Heart left ventricle (tissue), 16 donors: ENCODE measurements around the gene NGB. TPM values are rescaled to one million over a fixed set of nuclear protein-coding genes. Genes with fewer than 3 reads are reported as not detected.
A peak's percentile ranks its signal among the peaks of the same experiment; 100 is the strongest.

Experiments used
- ATAC-seq, 4 donors: fragments of 200-7000 bp; cut with Tn5 transposase; one replicate each; pipeline ENCODE4 v1.9.1; 2020 to 2022; ENCODE audit warnings: moderate library complexity in 4 of 4, mild to moderate bottlenecking in 3 of 4, moderate number of reproducible peaks in 1 of 4
- DNase-seq, 5 donors: peaks; one replicate each; pipeline ENCODE4 v3.0.0-alpha.2; 2020
- H3K27ac ChIP-seq, 12 donors: fragments of 200-600 bp; sonication (generic) in 4 of 12; one replicate each; pipeline versions ENCODE4 v1.5.0 to v1.8.0; 2016 to 2022; ENCODE audit warnings: mild to moderate bottlenecking in 2 of 12
- H3K27me3 ChIP-seq, 9 donors: fragments of 200-600 bp; sonication (generic) in 2 of 9; one replicate each; pipeline versions ENCODE4 v1.5.1 to v1.8.0; 2016 to 2022; ENCODE audit warnings: mild to moderate bottlenecking in 3 of 9
- H3K36me3 ChIP-seq, 9 donors: fragments of 200-600 bp; sonication (generic) in 2 of 9; one replicate each; pipeline versions ENCODE4 v1.5.0 to v1.8.0; 2018 to 2022; ENCODE audit warnings: mild to moderate bottlenecking in 2 of 9
- H3K4me1 ChIP-seq, 12 donors: fragments of 200-600 bp; sonication (generic) in 4 of 12; one replicate each; pipeline versions ENCODE4 v1.5.0 to v1.8.0; 2016 to 2022; ENCODE audit warnings: mild to moderate bottlenecking in 3 of 12
- H3K4me3 ChIP-seq, 12 donors: fragments of 200-600 bp; sonication (generic) in 4 of 12; one replicate each; pipeline versions ENCODE4 v1.5.0 to v1.8.0; 2017 to 2022; ENCODE audit warnings: mild to moderate bottlenecking in 9 of 12, moderate library complexity in 4 of 12
- H3K9me3 ChIP-seq, 12 donors: fragments of 200-600 bp; sonication (generic) in 4 of 12; one replicate each; pipeline versions ENCODE4 v1.5.0 to v1.8.0; 2016 to 2022; ENCODE audit warnings: mild to moderate bottlenecking in 1 of 12
- POLR2A ChIP-seq, 2 donors: fragments of 450-650 bp; IDR thresholded peaks; one replicate each; pipeline ENCODE4 v1.6.1; 2017; ENCODE audit warnings: antibody characterized with exemption in 2 of 2, mild to moderate bottlenecking in 2 of 2, moderate library complexity in 2 of 2
- WGBS, 4 donors: extraction: QIAGEN DNeasy Blood & Tissue Kit in 2 of 4; methylation state at CpG; one replicate each; pipeline versions ENCODE4 v1.1.5 to v1.1.7; 2013 to 2018; 5-methylcytosine and 5-hydroxymethylcytosine counted together
- intact Hi-C, 10 donors: fragments of 100-400 bp; cut with DNase I; formaldehyde crosslinking; loops; one replicate each; pipeline versions ENCODE4 v1.11.1 to v1.14.2; 2022
- microRNA counts, 2 donors: library from miRNA; unstranded; fragments of <30 nt; microRNA quantifications; one replicate each; lab custom pipeline; 2016
- microRNA-seq, 4 donors: library from miRNA; unstranded; fragments of <30 nt; microRNA quantifications; one replicate each; pipeline versions ENCODE4 to v1.2.0, GENCODE V29; 2017 to 2020
- polyA plus RNA-seq, 2 donors: library from polyadenylated mRNA; stranded (reverse); fragments of 200-250 nt; gene quantifications; one replicate each; pipeline ENCODE4 v1.2.3, GENCODE V29; 2013
- total RNA-seq, 9 donors: library from RNA; depleted of rRNA in 2 of 9; stranded (reverse); fragments of >200 nt in 2 of 9; fragmentation: NEBNext Ultra II Directional in 3 of 9; extraction: Animal tissue kit (Norgen Biotek cat#: 25700) in 3 of 9; gene quantifications; one replicate each; pipeline versions ENCODE4 v1.1.0 to v1.2.4, GENCODE V29; 2016 to 2023
- TF ChIP-seq, protein P1 (sequence below), 12 donors: fragments of 200-600 bp; sonication (generic) in 4 of 12; IDR thresholded peaks; one replicate each; pipeline versions ENCODE4 v1.5.0 to v1.8.0; 2018 to 2022; ENCODE audit warnings: antibody characterized with exemption in 12 of 12, mild to moderate bottlenecking in 5 of 12
- donor health status: ischemic (EF 13 %, LVEDD 7.1; RV severe dilation, severe dysfunction).
- donor health status: healthy with polysubstance abuse.
- donor health status: DM: no; HTN: yes; CAD: no.
- donor health status: DM: no; HTN: no; CAD: no.
- donor health status: ischemic (EF 25% LVEDD 6.9; RV normal size, moderate dysfunction).
- donor health status: ischemic (EF 25% LVEDD 5.7; RV mildly dilated, moderate dysfunction).
- donor health status: healthy.
- donor health status: DM: yes; HTN: yes; CAD: no.
- donor health status: ischemic (EF 35%, LVEDD 5.7; RV mildly dilated, moderate dysfunction).
- donor health status: nonischemic (EF 11% LVEDD 7.7; RV severe dilation, severe dysfunction).
- donor health status: DM: yes; HTN: yes; CAD: no.
- donor health status: PGD.
- donor health status: ischemic (EF 29% LVEDD 5.4; RV normal size, mild dysfunction).
- donor health status: nonischemic (EF 23%, LVEDD 6.1; RV moderate dilation, normal function).

NGB gene
- total and polyA plus RNA-seq, 11 donors = not detected

- DNase-seq (peak in 1 of 5 donors; percentile 33), ATAC-seq (no peak)
- Histone ChIP-seq H3K4me1 (no peaks in the 10 kb centered on the region), H3K27me3 (peaks cover 0 to 23% (median 4%) of the 10 kb centered on the region in 9 donors), H3K4me3 (no peak overlapping the region), H3K36me3 (no peaks in the 10 kb centered on the region), H3K9me3 (no peaks in the 10 kb centered on the region), H3K27ac (no peak overlapping the region)
- WGBS, 4 donors = 41 to 65% (median 47%) methylated on average over 17 to 24 of the region's 24 CpGs
- TF ChIP-seq POLR2A (IDR thresholded peaks at IDR 0.05) = no peak
- TF ChIP-seq, protein P1, sequence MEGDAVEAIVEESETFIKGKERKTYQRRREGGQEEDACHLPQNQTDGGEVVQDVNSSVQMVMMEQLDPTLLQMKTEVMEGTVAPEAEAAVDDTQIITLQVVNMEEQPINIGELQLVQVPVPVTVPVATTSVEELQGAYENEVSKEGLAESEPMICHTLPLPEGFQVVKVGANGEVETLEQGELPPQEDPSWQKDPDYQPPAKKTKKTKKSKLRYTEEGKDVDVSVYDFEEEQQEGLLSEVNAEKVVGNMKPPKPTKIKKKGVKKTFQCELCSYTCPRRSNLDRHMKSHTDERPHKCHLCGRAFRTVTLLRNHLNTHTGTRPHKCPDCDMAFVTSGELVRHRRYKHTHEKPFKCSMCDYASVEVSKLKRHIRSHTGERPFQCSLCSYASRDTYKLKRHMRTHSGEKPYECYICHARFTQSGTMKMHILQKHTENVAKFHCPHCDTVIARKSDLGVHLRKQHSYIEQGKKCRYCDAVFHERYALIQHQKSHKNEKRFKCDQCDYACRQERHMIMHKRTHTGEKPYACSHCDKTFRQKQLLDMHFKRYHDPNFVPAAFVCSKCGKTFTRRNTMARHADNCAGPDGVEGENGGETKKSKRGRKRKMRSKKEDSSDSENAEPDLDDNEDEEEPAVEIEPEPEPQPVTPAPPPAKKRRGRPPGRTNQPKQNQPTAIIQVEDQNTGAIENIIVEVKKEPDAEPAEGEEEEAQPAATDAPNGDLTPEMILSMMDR (IDR thresholded peaks at IDR 0.05) = no peak
- intact Hi-C loops = no loop called here
Observed at GRCh38 chr14:77220246-77221017, 50.6 kb downstream of the NGB start.

- Histone ChIP-seq H3K36me3 (no peaks in the 10 kb centered on the region), H3K4me3 (no peak overlapping the region), H3K4me1 (no peaks in the 10 kb centered on the region), H3K9me3 (no peaks in the 10 kb centered on the region), H3K27me3 (peaks cover 0 to 30% (median 6%) of the 10 kb centered on the region in 9 donors), H3K27ac (no peak overlapping the region)
- WGBS, 4 donors = 6 to 58% (median 46%) methylated on average over 3 to 10 of the region's 10 CpGs
- DNase-seq (peak in 1 of 5 donors; percentile 37), ATAC-seq (peak; percentile 36 to 78 (median 45))
- TF ChIP-seq, protein P1 (IDR thresholded peaks at IDR 0.05) = no peak
- TF ChIP-seq POLR2A (IDR thresholded peaks at IDR 0.05) = no peak
- intact Hi-C loops = no loop called here
Observed at GRCh38 chr14:77219591-77219990, 51.4 kb downstream of the NGB start.

- WGBS, 4 donors = 58 to 64% (median 60%) methylated on average over 3 of the region's 3 CpGs
- H3K9me3 ChIP-seq = no peaks in the 10 kb centered on the region
- ATAC-seq = no peak
- H3K27me3 ChIP-seq = peaks cover 0 to 32% (median 7%) of the 10 kb centered on the region in 9 donors
- no peak overlapping the region for H3K4me3 ChIP-seq
- H3K4me1 ChIP-seq = no peaks in the 10 kb centered on the region
- H3K36me3 ChIP-seq = no peaks in the 10 kb centered on the region
- H3K27ac ChIP-seq = no peak overlapping the region
- no peak for TF ChIP-seq POLR2A (IDR thresholded peaks at IDR 0.05)
- TF ChIP-seq, protein P1 (IDR thresholded peaks at IDR 0.05) = no peak
- peak in 1 of 5 donors; percentile 2 for DNase-seq
- intact Hi-C loops = no loop called here
Observed at GRCh38 chr14:77217551-77217950, 53.5 kb downstream of the NGB start.

MicroRNA genes within 50 kb of the gene (microRNA counts, 767-probe panel; counts per million panel counts)
- microRNA hsa-miR-1260a (lab: Ali Mortazavi, UCI) = 2,636 to 3,937 counts per million in 2 donors

Small RNA genes within 50 kb of the gene (microRNA-seq; reads per million reads assigned to microRNA genes)
- 0 to 0.60 (median 0.22) reads per million in 4 donors for gene MIR1260A

Other genes with a start within 250 kb of the NGB start
- 10 to 100 TPM; 31.7 to 59.2 (median 36.7) TPM for gene IRF2BPL, start 242.5 kb downstream of the NGB start, total RNA-seq
- gene IRF2BPL, start 242.5 kb downstream of the NGB start, polyA plus RNA-seq = 10 to 100 TPM in 1 of 2 donors, 1 to 10 TPM in 1; 7.5 to 24.4 TPM
- 10 to 100 TPM; 44.5 to 85.9 (median 66.7) TPM for gene CIPC, start 172.9 kb downstream of the NGB start, total RNA-seq
- 10 to 100 TPM; 10.9 to 27.0 TPM for gene CIPC, start 172.9 kb downstream of the NGB start, polyA plus RNA-seq
- under 1 TPM in 1 of 9 donors, not detected in 8; 0.12 TPM for gene ZDHHC22, start 129.4 kb downstream of the NGB start, total RNA-seq
- not detected for gene ZDHHC22, start 129.4 kb downstream of the NGB start, polyA plus RNA-seq
- gene TMEM63C, start 89.4 kb downstream of the NGB start, total RNA-seq = 1 to 10 TPM in 6 of 9 donors, under 1 TPM in 2, not detected in 1; 0.48 to 3.7 (median 1.7) TPM
- gene TMEM63C, start 89.4 kb downstream of the NGB start, polyA plus RNA-seq = 1 to 10 TPM in 1 of 2 donors, under 1 TPM in 1; 0.01 to 4.0 TPM
- gene POMT2, start 49.7 kb upstream of the NGB start, total RNA-seq = 10 to 100 TPM in 8 of 9 donors, 1 to 10 TPM in 1; 7.3 to 27.6 (median 15.3) TPM
- 10 to 100 TPM in 1 of 2 donors, 1 to 10 TPM in 1; 7.0 to 17.9 TPM for gene POMT2, start 49.7 kb upstream of the NGB start, polyA plus RNA-seq
- gene GSTZ1, start 49.8 kb upstream of the NGB start, total RNA-seq = 10 to 100 TPM in 7 of 9 donors, 1 to 10 TPM in 2; 7.7 to 27.7 (median 13.7) TPM
- gene GSTZ1, start 49.8 kb upstream of the NGB start, polyA plus RNA-seq = 10 to 100 TPM; 11.5 to 13.6 TPM
- 1 to 10 TPM; 5.2 to 9.5 (median 7.8) TPM for gene TMED8, start 105.9 kb upstream of the NGB start, total RNA-seq
- 1 to 10 TPM; 1.5 to 5.0 TPM for gene TMED8, start 105.9 kb upstream of the NGB start, polyA plus RNA-seq
- gene SAMD15, start 106.2 kb upstream of the NGB start, total RNA-seq = 1 to 10 TPM in 1 of 9 donors, under 1 TPM in 1, not detected in 7; 0.35 to 1.2 TPM
- under 1 TPM; 0.08 to 0.36 TPM for gene SAMD15, start 106.2 kb upstream of the NGB start, polyA plus RNA-seq
- gene NOXRED1, start 152.3 kb upstream of the NGB start, total RNA-seq = under 1 TPM in 4 of 9 donors, not detected in 5; 0.15 to 0.32 (median 0.28) TPM
- not detected for gene NOXRED1, start 152.3 kb upstream of the NGB start, polyA plus RNA-seq
- 10 to 100 TPM in 8 of 9 donors, 1 to 10 TPM in 1; 9.7 to 18.4 (median 14.4) TPM for gene VIPAS39, start 186.4 kb upstream of the NGB start, total RNA-seq
- 10 to 100 TPM in 1 of 2 donors, 1 to 10 TPM in 1; 6.6 to 13.5 TPM for gene VIPAS39, start 186.4 kb upstream of the NGB start, polyA plus RNA-seq
- 100 to 1,000 TPM; 112 to 210 (median 152) TPM for gene AHSA1, start 186.9 kb upstream of the NGB start, total RNA-seq
- 100 to 1,000 TPM; 137 to 256 TPM for gene AHSA1, start 186.9 kb upstream of the NGB start, polyA plus RNA-seq
- 1 to 10 TPM in 1 of 9 donors, not detected in 8; 1.3 TPM for gene ISM2, start 227.6 kb upstream of the NGB start, total RNA-seq
- gene ISM2, start 227.6 kb upstream of the NGB start, polyA plus RNA-seq = not detected